Panc1 (cell line): Measurements from ENCODE around the gene ATP2B1. TPM values are rescaled to one million over a fixed set of nuclear protein-coding genes. Genes with fewer than 3 reads are reported as not detected.

Experiments used
- ATAC-seq: fragments of 200-7000 bp; cut with Tn5 transposase; 2 replicates; pipeline ENCODE4 v1.9.1; 2020; ENCODE audit warnings: mild to moderate bottlenecking, moderate library complexity
- BruUV-seq: library from RNA; stranded (reverse); fragments of 400-500 nt; replicated peaks from 2 replicates; lab custom pipeline; 2021; lab: Mats Ljungman, UMichigan
- CTCF ChIA-PET: fragments of 300-600 bp; sonication (Branson Sonifier 250); formaldehyde crosslinking; loops from one replicate; lab custom pipeline; 2022; ENCODE audit warnings: antibody characterized with exemption; lab: Charles Lee
- POLR2A ChIA-PET: fragments of 300-600 bp; sonication (Branson Sonifier 250); formaldehyde crosslinking; loops from one replicate; lab custom pipeline; 2022; ENCODE audit warnings: antibody characterized with exemption; lab: Charles Lee
- DNase-seq: peaks from one replicate; pipeline ENCODE4 v3.0.0-alpha.2; 2010; ENCODE audit warnings: low read depth, low spot score
- H3K27ac ChIP-seq: 2 replicates; pipeline ENCODE4 v1.5.1; 2011; ENCODE audit warnings: mild to moderate bottlenecking, low read length, inconsistent platforms
- H3K27me3 ChIP-seq: fragments of 200-500 bp; sonication (Bioruptor generic); 2 replicates; pipeline ENCODE4 v1.6.0; 2014; ENCODE audit warnings: low read length, inconsistent platforms; ENCODE audit not compliant: control insufficient read depth, insufficient read depth
- H3K36me3 ChIP-seq: fragments of 200-500 bp; sonication (Bioruptor generic); 2 replicates; pipeline ENCODE4 v1.5.1; 2014; ENCODE audit warnings: inconsistent platforms, mild to moderate bottlenecking, low read length, moderate library complexity; ENCODE audit not compliant: control insufficient read depth, insufficient read depth
- H3K4me1 ChIP-seq: 2 replicates; pipeline ENCODE4 v1.5.1; 2011; ENCODE audit warnings: inconsistent platforms, mild to moderate bottlenecking, low read length, moderate library complexity; ENCODE audit not compliant: control insufficient read depth, insufficient read depth
- H3K4me3 ChIP-seq, 2 experiments: 2 replicates each; pipeline ENCODE4 v1.5.1; 2011 to 2012; ENCODE audit warnings: low read depth in 2 of 2, low read length in 2 of 2, mild to moderate bottlenecking in 2 of 2, inconsistent platforms in 1 of 2, moderate library complexity in 1 of 2
- H3K9me3 ChIP-seq: fragments of 200-500 bp; sonication (Bioruptor generic); 2 replicates; pipeline ENCODE4 v1.5.1; 2014; ENCODE audit warnings: low read depth, mild to moderate bottlenecking, inconsistent platforms, low read length, moderate library complexity; ENCODE audit not compliant: control insufficient read depth, insufficient read depth
- POLR2AphosphoS5 ChIP-seq: IDR thresholded peaks from 2 replicates; pipeline ENCODE4 v1.6.1; 2012; ENCODE audit warnings: mild to moderate bottlenecking, low read depth, low read length, moderate library complexity
- SIN3A ChIP-seq: IDR thresholded peaks from 2 replicates; pipeline ENCODE4 v1.6.1; 2012; ENCODE audit warnings: low read depth, mild to moderate bottlenecking, low read length, moderate library complexity, borderline replicate concordance; ENCODE audit not compliant: insufficient read depth
- TCF7L2 ChIP-seq: IDR thresholded peaks from 2 replicates; pipeline ENCODE4 v1.6.1; 2011; ENCODE audit warnings: mild to moderate bottlenecking, low read depth, low read length, inconsistent platforms
- in situ Hi-C: cut with HindIII; loops from 2 replicates; pipeline ENCODE4 v1.10.0; 2016; ENCODE audit warnings: low sequenced_read_pairs, low pct_unique_long_range_greater_than_20kb
- intact Hi-C: fragments of 100-400 bp; cut with micrococcal nuclease; formaldehyde crosslinking; loops from one replicate; pipeline ENCODE4 v1.10.0; 2022; ENCODE audit not compliant: unreplicated experiment
- total RNA-seq: library from RNA; stranded (reverse); gene quantifications from one replicate; pipeline ENCODE4 v1.2.1, GENCODE V29; 2021; ENCODE audit not compliant: unreplicated experiment
- TF ChIP-seq, protein P1 (sequence below): fragments of 450-650 bp; IDR thresholded peaks from 2 replicates; pipeline ENCODE4 v1.5.1; 2017; ENCODE audit warnings: mild to moderate bottlenecking
- TF ChIP-seq, protein P2 (sequence below), 2 experiments: IDR thresholded peaks; 2 replicates each; pipeline ENCODE4 v1.6.1; 2011 to 2012; ENCODE audit warnings: low read depth in 2 of 2, control low read depth in 1 of 2, low read length in 1 of 2, mild to moderate bottlenecking in 1 of 2, moderate library complexity in 1 of 2; ENCODE audit not compliant: insufficient read depth in 1 of 2

The ATP2B1 gene
- total RNA-seq, 1 experiment from 2014 or later: 64.5 TPM

DNA sequence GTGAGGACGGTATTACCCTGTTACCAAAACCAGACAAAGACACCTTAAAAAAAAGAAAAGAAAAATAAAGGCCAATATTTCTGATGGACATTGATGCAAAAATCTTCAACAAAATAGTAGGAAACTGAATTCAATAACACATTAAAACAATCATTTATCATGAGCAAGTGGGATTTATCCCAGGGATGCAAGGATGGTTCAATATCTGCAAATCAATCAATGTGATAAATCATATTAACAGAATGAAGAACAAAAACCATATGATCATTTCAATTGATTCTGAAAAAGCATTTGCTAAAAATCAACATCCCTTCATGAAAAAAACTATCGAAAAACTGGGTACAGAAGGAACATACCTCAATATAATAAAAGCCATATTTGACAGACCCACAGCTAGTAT is 32.3 kb upstream of the ATP2B1 start:
- H3K27ac ChIP-seq: no peak overlapping the region
- ATAC-seq: no peak
- 0 out of 2 replicates have a peak, but pooled peaks cover 5% of the 10 kb centered on the region for H3K9me3 ChIP-seq
- DNase-seq: no peak
- ChIA-PET CTCF (no interaction called here), POLR2A (no interaction called here)
- H3K4me3 ChIP-seq: no peak overlapping the region
- TF ChIP-seq TCF7L2: no peak
- TF ChIP-seq SIN3A: no peak
- TF ChIP-seq, protein P1, sequence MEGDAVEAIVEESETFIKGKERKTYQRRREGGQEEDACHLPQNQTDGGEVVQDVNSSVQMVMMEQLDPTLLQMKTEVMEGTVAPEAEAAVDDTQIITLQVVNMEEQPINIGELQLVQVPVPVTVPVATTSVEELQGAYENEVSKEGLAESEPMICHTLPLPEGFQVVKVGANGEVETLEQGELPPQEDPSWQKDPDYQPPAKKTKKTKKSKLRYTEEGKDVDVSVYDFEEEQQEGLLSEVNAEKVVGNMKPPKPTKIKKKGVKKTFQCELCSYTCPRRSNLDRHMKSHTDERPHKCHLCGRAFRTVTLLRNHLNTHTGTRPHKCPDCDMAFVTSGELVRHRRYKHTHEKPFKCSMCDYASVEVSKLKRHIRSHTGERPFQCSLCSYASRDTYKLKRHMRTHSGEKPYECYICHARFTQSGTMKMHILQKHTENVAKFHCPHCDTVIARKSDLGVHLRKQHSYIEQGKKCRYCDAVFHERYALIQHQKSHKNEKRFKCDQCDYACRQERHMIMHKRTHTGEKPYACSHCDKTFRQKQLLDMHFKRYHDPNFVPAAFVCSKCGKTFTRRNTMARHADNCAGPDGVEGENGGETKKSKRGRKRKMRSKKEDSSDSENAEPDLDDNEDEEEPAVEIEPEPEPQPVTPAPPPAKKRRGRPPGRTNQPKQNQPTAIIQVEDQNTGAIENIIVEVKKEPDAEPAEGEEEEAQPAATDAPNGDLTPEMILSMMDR: no peak
- TF ChIP-seq, protein P2, sequence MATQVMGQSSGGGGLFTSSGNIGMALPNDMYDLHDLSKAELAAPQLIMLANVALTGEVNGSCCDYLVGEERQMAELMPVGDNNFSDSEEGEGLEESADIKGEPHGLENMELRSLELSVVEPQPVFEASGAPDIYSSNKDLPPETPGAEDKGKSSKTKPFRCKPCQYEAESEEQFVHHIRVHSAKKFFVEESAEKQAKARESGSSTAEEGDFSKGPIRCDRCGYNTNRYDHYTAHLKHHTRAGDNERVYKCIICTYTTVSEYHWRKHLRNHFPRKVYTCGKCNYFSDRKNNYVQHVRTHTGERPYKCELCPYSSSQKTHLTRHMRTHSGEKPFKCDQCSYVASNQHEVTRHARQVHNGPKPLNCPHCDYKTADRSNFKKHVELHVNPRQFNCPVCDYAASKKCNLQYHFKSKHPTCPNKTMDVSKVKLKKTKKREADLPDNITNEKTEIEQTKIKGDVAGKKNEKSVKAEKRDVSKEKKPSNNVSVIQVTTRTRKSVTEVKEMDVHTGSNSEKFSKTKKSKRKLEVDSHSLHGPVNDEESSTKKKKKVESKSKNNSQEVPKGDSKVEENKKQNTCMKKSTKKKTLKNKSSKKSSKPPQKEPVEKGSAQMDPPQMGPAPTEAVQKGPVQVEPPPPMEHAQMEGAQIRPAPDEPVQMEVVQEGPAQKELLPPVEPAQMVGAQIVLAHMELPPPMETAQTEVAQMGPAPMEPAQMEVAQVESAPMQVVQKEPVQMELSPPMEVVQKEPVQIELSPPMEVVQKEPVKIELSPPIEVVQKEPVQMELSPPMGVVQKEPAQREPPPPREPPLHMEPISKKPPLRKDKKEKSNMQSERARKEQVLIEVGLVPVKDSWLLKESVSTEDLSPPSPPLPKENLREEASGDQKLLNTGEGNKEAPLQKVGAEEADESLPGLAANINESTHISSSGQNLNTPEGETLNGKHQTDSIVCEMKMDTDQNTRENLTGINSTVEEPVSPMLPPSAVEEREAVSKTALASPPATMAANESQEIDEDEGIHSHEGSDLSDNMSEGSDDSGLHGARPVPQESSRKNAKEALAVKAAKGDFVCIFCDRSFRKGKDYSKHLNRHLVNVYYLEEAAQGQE (IDR thresholded peaks at IDR 0.05; ENCODE audit: insufficient read depth in 1 of 2, low read depth in 2 of 2, low read length in 1 of 2): no peak
- TF ChIP-seq POLR2AphosphoS5: no peak
- BruUV-seq: no TSS peak
- in situ Hi-C loops: no loop called here
- H3K4me1 ChIP-seq: no peaks in the 10 kb centered on the region
- intact Hi-C loops: no loop called here
- H3K27me3 ChIP-seq: no peaks in the 10 kb centered on the region
- no peaks in the 10 kb centered on the region for H3K36me3 ChIP-seq

DNA sequence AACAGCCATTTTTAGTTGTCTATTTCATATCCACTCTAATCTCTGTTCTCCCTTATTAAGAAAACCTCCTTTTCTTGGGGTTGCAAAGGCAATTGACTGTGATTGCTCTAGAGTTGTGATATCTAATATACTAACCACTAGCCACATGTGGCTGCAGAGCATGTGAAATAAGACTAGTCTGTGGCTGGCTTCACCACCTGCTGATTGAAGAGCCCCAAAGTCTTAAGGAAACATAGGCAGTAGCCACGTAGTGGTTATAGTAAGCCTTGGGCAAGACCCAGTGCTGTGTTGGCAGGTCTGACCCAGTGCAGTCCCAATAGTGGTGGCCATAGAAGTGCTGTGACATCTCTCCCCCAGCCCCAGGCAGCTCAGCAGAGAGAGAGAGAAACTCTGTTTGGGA is 28.4 kb upstream of the ATP2B1 start:
- Histone ChIP-seq H3K9me3 (peaks cover 11% of the 10 kb centered on the region; the same call in 1 of the 2 replicates), H3K27me3 (no peaks in the 10 kb centered on the region), H3K4me3 (no peak overlapping the region), H3K4me1 (no peaks in the 10 kb centered on the region), H3K36me3 (no peaks in the 10 kb centered on the region), H3K27ac (no peak overlapping the region)
- ChIA-PET POLR2A (no interaction called here), CTCF (no interaction called here)
- in situ Hi-C loops (no loop called here), intact Hi-C loops (no loop called here)
- ATAC-seq (no peak), DNase-seq (no peak)
- TF ChIP-seq, protein P1: no peak
- TF ChIP-seq POLR2AphosphoS5: no peak
- no peak for TF ChIP-seq SIN3A
- TF ChIP-seq, protein P2 (IDR thresholded peaks at IDR 0.05; ENCODE audit: insufficient read depth in 1 of 2, low read depth in 2 of 2, low read length in 1 of 2): no peak
- TF ChIP-seq TCF7L2: no peak
- no TSS peak for BruUV-seq
